HG02852 (cell line): Measurements from ENCODE around the gene GPHB5.
"Not testable (repeated sequence)": the region's sequence is repeated elsewhere in the genome, so short reads cannot be mapped to it uniquely, and the experiment has no call there.

Experiments used
- ATAC-seq: cut with Tn5 transposase; IDR thresholded peaks from one replicate; pipeline ENCODE4 v1.9.1; 2021; ENCODE audit warnings: mild to moderate bottlenecking, moderate library complexity; ENCODE audit not compliant: unreplicated experiment

GPHB5 gene

GRCh38 chr14:63318835-63319234, at the start of gene GPHB5:
TSS of gene GPHB5 (minus strand) at chr14:63318935. CDS start at chr14:63317849, 1,086 bp downstream.
- no peak for ATAC-seq

- no peak for ATAC-seq
These were observed 49.1 kb upstream of the GPHB5 start for GRCh38 chr14:63367742-63368364.

GRCh38 chr14:63362389-63362819, 43.7 kb upstream of the GPHB5 start:
- ATAC-seq: no peak

GRCh38 chr14:63361790-63362189, 43.1 kb upstream of the GPHB5 start:
- ATAC-seq: no peak

- no peak for ATAC-seq
These were observed 39.1 kb upstream of the GPHB5 start for GRCh38 chr14:63357841-63358240.

GRCh38 chr14:63345826-63346225, 27.1 kb upstream of the GPHB5 start:
- no peak for ATAC-seq

GRCh38 chr14:63344336-63344735, 25.6 kb upstream of the GPHB5 start:
- no peak for ATAC-seq

- no peak for ATAC-seq
These were observed 25.1 kb upstream of the GPHB5 start for GRCh38 chr14:63343878-63344277.

GRCh38 chr14:63342371-63342770, 23.6 kb upstream of the GPHB5 start:
- no peak for ATAC-seq

GRCh38 chr14:63328787-63329737, 10.3 kb upstream of the GPHB5 start:
- no peak for ATAC-seq

GRCh38 chr14:63326840-63327239, 8.1 kb upstream of the GPHB5 start:
- no peak for ATAC-seq

GRCh38 chr14:63322897-63323573, 4.3 kb upstream of the GPHB5 start:
- ATAC-seq: no peak

GRCh38 chr14:63322472-63322871, 3.7 kb upstream of the GPHB5 start:
- ATAC-seq: no peak

GRCh38 chr14:63308723-63309317, 9.9 kb downstream of the GPHB5 start:
- ATAC-seq: no peak

- not testable (repeated sequence) for ATAC-seq
These were observed 14.3 kb downstream of the GPHB5 start for GRCh38 chr14:63304429-63304828.

GRCh38 chr14:63301891-63302534, 16.7 kb downstream of the GPHB5 start:
- ATAC-seq: no peak

GRCh38 chr14:63300854-63301253, 17.9 kb downstream of the GPHB5 start:
- ATAC-seq: no peak

- no peak for ATAC-seq
These were observed 19.2 kb downstream of the GPHB5 start for GRCh38 chr14:63299351-63300110.

GRCh38 chr14:63297372-63298063, 21.2 kb downstream of the GPHB5 start:
- no peak for ATAC-seq
